ENCODE measurements around the gene CA14.

Gene CA14

GRCh38 chr1:150309758-150310508, 52.4 kb downstream of the CA14 start:
- Mint-ChIP-seq H3K4me3 (no peak overlapping the region), H3K9me3 (no peaks in the 10 kb centered on the region), H3K4me1 (ENCODE audit: low read depth) (no peaks in the 10 kb centered on the region), H3K27me3 (no peaks in the 10 kb centered on the region), H3K27ac (no peak overlapping the region), H3K36me3 (ENCODE audit: low read depth) (peaks cover 47% of the 10 kb centered on the region)
- intact Hi-C loops (cut with micrococcal nuclease), result no loop called here

DNA sequence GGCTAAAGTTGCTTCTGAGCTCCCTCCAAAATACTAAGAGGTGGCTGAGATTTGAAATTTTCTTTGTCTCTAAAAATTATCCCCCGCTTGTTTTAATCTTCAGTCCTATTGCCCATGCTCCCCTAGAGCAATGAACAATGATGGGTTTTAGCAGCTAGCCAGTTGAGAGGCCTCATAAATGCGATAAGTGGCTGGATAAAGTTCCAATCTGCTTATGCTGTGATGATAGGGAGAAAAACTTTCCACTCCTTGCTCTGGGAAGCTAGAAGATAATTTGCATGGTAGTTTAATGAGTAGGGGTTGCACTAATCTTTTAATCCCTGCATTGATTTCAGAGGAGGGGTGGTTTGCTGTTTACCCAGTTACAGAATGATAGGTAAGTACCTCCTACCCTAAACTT, 54.2 kb downstream of the CA14 start:
- no peaks in the 10 kb centered on the region for H3K9me3 Mint-ChIP-seq
- no peak overlapping the region for H3K27ac Mint-ChIP-seq
- H3K36me3 Mint-ChIP-seq (ENCODE audit: low read depth), result peaks cover 29% of the 10 kb centered on the region
- intact Hi-C loops (cut with micrococcal nuclease), result no loop called here
- H3K4me3 Mint-ChIP-seq, result no peak overlapping the region
- peaks cover 7% of the 10 kb centered on the region for H3K4me1 Mint-ChIP-seq (ENCODE audit: low read depth)
- no peaks in the 10 kb centered on the region for H3K27me3 Mint-ChIP-seq

Data from dendritic cell treated with granulocyte-macrophage colony-stimulating factor and Interleukin-4, amounts not matched to agents 40 ng/mL and 50 ng/mL, for 4 days (primary cell).